ENCODE results near the gene SGK1.

Gene SGK1

GRCh38 chr6:134296762-134297161 is 21.1 kb downstream of the SGK1 start:
- Histone ChIP-seq H3K23ac (ENCODE audit: low read length) (no peak overlapping the region), H3K4me3 (ENCODE audit: low read depth, low read length) (no peak overlapping the region), H3K9ac (ENCODE audit: low read length) (no peak overlapping the region), H4K12ac (ENCODE audit: low read depth, low read length) (no peak overlapping the region), H3K79me2 (ENCODE audit: control insufficient read depth, insufficient read depth, low read length, poor library complexity) (no peaks in the 10 kb centered on the region), H3K18ac (ENCODE audit: low read length) (no peak overlapping the region), H4K8ac (ENCODE audit: low read depth, low read length) (no peak overlapping the region), H3K4me1 (ENCODE audit: control insufficient read depth in 1 of 2, insufficient read depth in 2 of 2, low read length in 2 of 2) (peaks cover 4 to 9% of the 10 kb centered on the region in 2 experiments), H2BK5ac (ENCODE audit: low read depth, low read length, poor library complexity) (no peak overlapping the region), H3K4me2 (ENCODE audit: low read length) (no peak overlapping the region), H3K27ac (ENCODE audit: low read depth, low read length) (no peak overlapping the region), H3K9me3 (ENCODE audit: insufficient read depth, low read depth, low read length) (peaks cover 1% of the 10 kb centered on the region), H3K14ac (ENCODE audit: low read length) (peak overlapping the region; percentile 28), H4K91ac (ENCODE audit: low read depth, low read length) (peak overlapping the region; percentile 79), H3K36me3 (ENCODE audit: control insufficient read depth in 1 of 2, insufficient read depth in 2 of 2, low read length in 2 of 2) (no peaks in the 10 kb centered on the region), H2AK5ac (ENCODE audit: low read length) (peak overlapping the region; percentile 15), H3K79me1 (ENCODE audit: low read length) (peaks cover 11% of the 10 kb centered on the region), H2AFZ (ENCODE audit: insufficient read depth, low read length, poor library complexity) (no peak overlapping the region), H3K27me3 (ENCODE audit: insufficient read depth, low read length) (no peaks in the 10 kb centered on the region), H2BK12ac (ENCODE audit: low read length) (no peak overlapping the region), H2BK120ac (ENCODE audit: insufficient read depth, low read length, poor library complexity) (peak overlapping the region; percentile 84), H3K4ac (ENCODE audit: low read depth, low read length) (no peak overlapping the region)
- no CpG with 5 or more reads among the region's 7 CpGs for WGBS (ENCODE audit: extremely low coverage, insufficient coverage, insufficient read length)
- no peak for DNase-seq

GRCh38 chr6:134295953-134296553 is 21.9 kb downstream of the SGK1 start:
- WGBS (ENCODE audit: extremely low coverage, insufficient coverage, insufficient read length), result no CpG with 5 or more reads among the region's 6 CpGs
- H3K79me1 ChIP-seq (ENCODE audit: low read length), result peaks cover 11% of the 10 kb centered on the region
- H3K27ac ChIP-seq (ENCODE audit: low read depth, low read length), result peak overlapping the region; percentile 68

DNA sequence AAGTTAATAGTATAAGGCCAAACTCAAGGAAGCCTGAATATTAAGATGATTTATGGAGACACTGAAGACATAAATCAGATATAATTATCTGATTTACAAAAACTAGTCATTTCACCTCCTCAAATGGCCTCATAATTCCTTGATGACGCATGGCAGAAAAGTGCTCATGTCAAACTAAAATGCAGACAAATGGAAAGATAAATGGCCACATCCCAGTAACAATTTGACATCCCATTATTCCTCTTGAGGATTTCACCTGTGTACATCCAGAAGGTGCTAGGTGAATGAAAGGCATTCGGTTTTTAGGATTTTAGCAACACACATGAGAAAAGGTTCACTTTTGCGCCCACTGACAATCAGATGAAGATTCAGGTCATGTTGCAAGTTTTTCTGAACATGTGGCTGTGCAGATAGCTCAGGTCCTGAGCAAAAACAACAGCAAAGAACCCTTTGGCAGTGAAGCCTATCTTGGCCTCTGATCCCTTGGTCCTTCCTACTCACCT is 24.2 kb downstream of the SGK1 start:
- DNase-seq, result peak; percentile 12 to 74
- H3K18ac ChIP-seq (ENCODE audit: low read length), result no peak overlapping the region
- no peak overlapping the region for H2BK120ac ChIP-seq (ENCODE audit: insufficient read depth, low read length, poor library complexity)
- no peak overlapping the region for H2AK5ac ChIP-seq (ENCODE audit: low read length)
- H2BK12ac ChIP-seq (ENCODE audit: low read length), result no peak overlapping the region
- no peak overlapping the region for H4K91ac ChIP-seq (ENCODE audit: low read depth, low read length)
- H2BK5ac ChIP-seq (ENCODE audit: low read depth, low read length, poor library complexity), result no peak overlapping the region
- WGBS (ENCODE audit: extremely low coverage, insufficient coverage, insufficient read length), result no CpG with 5 or more reads among the region's 3 CpGs
- H3K4me1 ChIP-seq (ENCODE audit: control insufficient read depth in 1 of 2, insufficient read depth in 2 of 2, low read length in 2 of 2), result peaks cover 4 to 9% of the 10 kb centered on the region in 2 experiments
- H3K27ac ChIP-seq (ENCODE audit: low read depth, low read length), result no peak overlapping the region
- no peak overlapping the region for H4K8ac ChIP-seq (ENCODE audit: low read depth, low read length)
- H3K4me2 ChIP-seq (ENCODE audit: low read length), result no peak overlapping the region
- peaks cover 14% of the 10 kb centered on the region for H3K79me1 ChIP-seq (ENCODE audit: low read length)
- no peak overlapping the region for H3K14ac ChIP-seq (ENCODE audit: low read length)
- H3K4ac ChIP-seq (ENCODE audit: low read depth, low read length), result no peak overlapping the region
- H3K79me2 ChIP-seq (ENCODE audit: control insufficient read depth, insufficient read depth, low read length, poor library complexity), result no peaks in the 10 kb centered on the region
- no peak overlapping the region for H3K4me3 ChIP-seq (ENCODE audit: low read depth, low read length)
- H3K23ac ChIP-seq (ENCODE audit: low read length), result no peak overlapping the region
- H3K27me3 ChIP-seq (ENCODE audit: insufficient read depth, low read length), result no peaks in the 10 kb centered on the region
- H3K36me3 ChIP-seq (ENCODE audit: control insufficient read depth in 1 of 2, insufficient read depth in 2 of 2, low read length in 2 of 2), result no peaks in the 10 kb centered on the region
- H2AFZ ChIP-seq (ENCODE audit: insufficient read depth, low read length, poor library complexity), result no peak overlapping the region
- no peak overlapping the region for H4K12ac ChIP-seq (ENCODE audit: low read depth, low read length)
- H3K9ac ChIP-seq (ENCODE audit: low read length), result no peak overlapping the region
- H3K9me3 ChIP-seq (ENCODE audit: insufficient read depth, low read depth, low read length), result peaks cover 1% of the 10 kb centered on the region

More at GRCh38 chr6:134295953-134296553, 21.9 kb downstream of the SGK1 start:
- Histone ChIP-seq H3K18ac (ENCODE audit: low read length) (no peak overlapping the region), H3K4me3 (ENCODE audit: low read depth, low read length) (no peak overlapping the region), H3K14ac (ENCODE audit: low read length) (no peak overlapping the region), H2BK120ac (ENCODE audit: insufficient read depth, low read length, poor library complexity) (peak overlapping the region; percentile 87), H3K36me3 (ENCODE audit: control insufficient read depth in 1 of 2, insufficient read depth in 2 of 2, low read length in 2 of 2) (no peaks in the 10 kb centered on the region), H4K8ac (ENCODE audit: low read depth, low read length) (peak overlapping the region; percentile 17), H4K12ac (ENCODE audit: low read depth, low read length) (no peak overlapping the region), H2BK5ac (ENCODE audit: low read depth, low read length, poor library complexity) (no peak overlapping the region), H2AK5ac (ENCODE audit: low read length) (no peak overlapping the region), H2BK12ac (ENCODE audit: low read length) (peak overlapping the region; percentile 82), H3K4me1 (ENCODE audit: control insufficient read depth in 1 of 2, insufficient read depth in 2 of 2, low read length in 2 of 2) (peaks cover 4 to 9% of the 10 kb centered on the region in 2 experiments), H3K9ac (ENCODE audit: low read length) (no peak overlapping the region), H3K4me2 (ENCODE audit: low read length) (no peak overlapping the region), H4K91ac (ENCODE audit: low read depth, low read length) (peak overlapping the region; percentile 84), H2AFZ (ENCODE audit: insufficient read depth, low read length, poor library complexity) (no peak overlapping the region), H3K23ac (ENCODE audit: low read length) (no peak overlapping the region), H3K4ac (ENCODE audit: low read depth, low read length) (no peak overlapping the region), H3K9me3 (ENCODE audit: insufficient read depth, low read depth, low read length) (peaks cover 1% of the 10 kb centered on the region), H3K27me3 (ENCODE audit: insufficient read depth, low read length) (no peaks in the 10 kb centered on the region), H3K79me2 (ENCODE audit: control insufficient read depth, insufficient read depth, low read length, poor library complexity) (no peaks in the 10 kb centered on the region)
- DNase-seq, result peak; percentile 86 to 98

- Histone ChIP-seq H4K12ac (ENCODE audit: low read depth, low read length) (no peak overlapping the region), H3K27me3 (ENCODE audit: insufficient read depth, low read length) (no peaks in the 10 kb centered on the region), H2AFZ (ENCODE audit: insufficient read depth, low read length, poor library complexity) (no peak overlapping the region), H3K4me1 (ENCODE audit: control insufficient read depth in 1 of 2, insufficient read depth in 2 of 2, low read length in 2 of 2) (peaks cover 4 to 7% of the 10 kb centered on the region in 2 experiments), H2AK5ac (ENCODE audit: low read length) (no peak overlapping the region), H3K14ac (ENCODE audit: low read length) (no peak overlapping the region), H2BK12ac (ENCODE audit: low read length) (no peak overlapping the region), H3K27ac (ENCODE audit: low read depth, low read length) (no peak overlapping the region), H2BK120ac (ENCODE audit: insufficient read depth, low read length, poor library complexity) (no peak overlapping the region), H4K91ac (ENCODE audit: low read depth, low read length) (no peak overlapping the region), H3K4me3 (ENCODE audit: low read depth, low read length) (no peak overlapping the region), H3K23ac (ENCODE audit: low read length) (no peak overlapping the region), H3K18ac (ENCODE audit: low read length) (no peak overlapping the region), H3K4me2 (ENCODE audit: low read length) (no peak overlapping the region), H2BK5ac (ENCODE audit: low read depth, low read length, poor library complexity) (no peak overlapping the region), H3K79me2 (ENCODE audit: control insufficient read depth, insufficient read depth, low read length, poor library complexity) (no peaks in the 10 kb centered on the region), H4K8ac (ENCODE audit: low read depth, low read length) (no peak overlapping the region), H3K4ac (ENCODE audit: low read depth, low read length) (no peak overlapping the region), H3K9ac (ENCODE audit: low read length) (no peak overlapping the region), H3K79me1 (ENCODE audit: low read length) (peaks cover 7% of the 10 kb centered on the region), H3K36me3 (ENCODE audit: control insufficient read depth in 1 of 2, insufficient read depth in 2 of 2, low read length in 2 of 2) (no peaks in the 10 kb centered on the region), H3K9me3 (ENCODE audit: insufficient read depth, low read depth, low read length) (no peaks in the 10 kb centered on the region)
- no peak for DNase-seq
- WGBS (ENCODE audit: extremely low coverage, insufficient coverage, insufficient read length), result no CpG with 5 or more reads among the region's 4 CpGs
Observed at GRCh38 chr6:134291156-134291555, 26.8 kb downstream of the SGK1 start.
